T-helper 1 cell treated with Interleukin-12 subunit alpha and Interleukin-12 subunit beta and Interleukin-4 antibody, amounts not matched to agents 30 μg/mL and 1 μg/mL, for 36 hours (primary cell): ENCODE results near the gene JARID2.
"Not testable (repeated sequence)": the region's sequence is repeated elsewhere in the genome, so short reads cannot be mapped to it uniquely, and the experiment has no call there.

Experiments
- H3K27ac Mint-ChIP-seq: one replicate; pipeline ENCODE4 v1.8.0; 2021; ENCODE audit warnings: mild to moderate bottlenecking, mixed read lengths
- H3K27me3 Mint-ChIP-seq: one replicate; pipeline ENCODE4 v1.8.0; 2021; ENCODE audit warnings: low read depth, mixed read lengths
- H3K36me3 Mint-ChIP-seq: one replicate; pipeline ENCODE4 v1.8.0; 2021; ENCODE audit warnings: low read depth, mixed read lengths
- H3K4me1 Mint-ChIP-seq: one replicate; pipeline ENCODE4 v1.8.0; 2021; ENCODE audit warnings: low read depth, mixed read lengths
- H3K4me3 Mint-ChIP-seq: one replicate; pipeline ENCODE4 v1.8.0; 2021; ENCODE audit warnings: mild to moderate bottlenecking, moderate library complexity, mixed read lengths
- H3K9me3 Mint-ChIP-seq: one replicate; pipeline ENCODE4 v1.8.0; 2021; ENCODE audit warnings: mixed read lengths

The JARID2 gene

GRCh38 chr6:15317251-15317650, 71.4 kb downstream of the JARID2 start:
- Mint-ChIP-seq H3K27me3 (no peaks in the 10 kb centered on the region), H3K27ac (peak overlapping the region; percentile 63), H3K4me1 (peaks cover 83% of the 10 kb centered on the region), H3K36me3 (peaks cover 9% of the 10 kb centered on the region), H3K9me3 (no peaks in the 10 kb centered on the region), H3K4me3 (peak overlapping the region; percentile 22)

GRCh38 chr6:15317934-15318902, 72.3 kb downstream of the JARID2 start:
- Mint-ChIP-seq H3K36me3 (peaks cover 6% of the 10 kb centered on the region), H3K4me3 (peak overlapping the region; percentile 22), H3K27me3 (no peaks in the 10 kb centered on the region), H3K4me1 (peaks cover 80% of the 10 kb centered on the region), H3K27ac (peak overlapping the region; percentile 28), H3K9me3 (no peaks in the 10 kb centered on the region)

GRCh38 chr6:15319677-15320076, 73.8 kb downstream of the JARID2 start:
- H3K9me3 Mint-ChIP-seq: no peaks in the 10 kb centered on the region
- H3K27me3 Mint-ChIP-seq: no peaks in the 10 kb centered on the region
- peaks cover 71% of the 10 kb centered on the region for H3K4me1 Mint-ChIP-seq
- no peak overlapping the region for H3K27ac Mint-ChIP-seq
- no peak overlapping the region for H3K4me3 Mint-ChIP-seq
- H3K36me3 Mint-ChIP-seq: peaks cover 8% of the 10 kb centered on the region

GRCh38 chr6:15320693-15321092, 74.8 kb downstream of the JARID2 start:
- H3K27me3 Mint-ChIP-seq: no peaks in the 10 kb centered on the region
- peaks cover 73% of the 10 kb centered on the region for H3K4me1 Mint-ChIP-seq
- H3K27ac Mint-ChIP-seq: peak overlapping the region; percentile 68
- no peaks in the 10 kb centered on the region for H3K9me3 Mint-ChIP-seq
- H3K36me3 Mint-ChIP-seq: peaks cover 15% of the 10 kb centered on the region
- H3K4me3 Mint-ChIP-seq: no peak overlapping the region

- Mint-ChIP-seq H3K9me3 (no peaks in the 10 kb centered on the region), H3K4me3 (no peak overlapping the region), H3K4me1 (peaks cover 72% of the 10 kb centered on the region)
Observed at GRCh38 chr6:15322184-15322583, 76.3 kb downstream of the JARID2 start.

GRCh38 chr6:15322781-15323536, 77.1 kb downstream of the JARID2 start:
- Mint-ChIP-seq H3K4me1 (peaks cover 71% of the 10 kb centered on the region), H3K27me3 (no peaks in the 10 kb centered on the region), H3K27ac (peak overlapping the region; percentile 33), H3K9me3 (no peaks in the 10 kb centered on the region), H3K4me3 (no peak overlapping the region), H3K36me3 (peaks cover 16% of the 10 kb centered on the region)

More at GRCh38 chr6:15322184-15322583, 76.3 kb downstream of the JARID2 start:
- Mint-ChIP-seq H3K27me3 (no peaks in the 10 kb centered on the region), H3K27ac (peak overlapping the region; percentile 6), H3K36me3 (peaks cover 15% of the 10 kb centered on the region)

- not testable (repeated sequence) for H3K27me3 Mint-ChIP-seq
Observed at GRCh38 chr6:15323611-15324010, 77.7 kb downstream of the JARID2 start.

GRCh38 chr6:15324427-15324985, 78.6 kb downstream of the JARID2 start:
- no peak overlapping the region for H3K27ac Mint-ChIP-seq
- no peaks in the 10 kb centered on the region for H3K27me3 Mint-ChIP-seq
- H3K9me3 Mint-ChIP-seq: no peaks in the 10 kb centered on the region

More at GRCh38 chr6:15323611-15324010, 77.7 kb downstream of the JARID2 start:
- H3K9me3 Mint-ChIP-seq, H3K4me3 Mint-ChIP-seq: not testable (repeated sequence)
- Mint-ChIP-seq H3K27ac (peak overlapping the region; percentile 33), H3K4me1 (peaks cover 67% of the 10 kb centered on the region), H3K36me3 (peaks cover 16% of the 10 kb centered on the region)

GRCh38 chr6:15325540-15325955, 79.7 kb downstream of the JARID2 start:
- Mint-ChIP-seq H3K4me3 (no peak overlapping the region), H3K27ac (peak overlapping the region; percentile 55), H3K4me1 (peaks cover 69% of the 10 kb centered on the region), H3K27me3 (no peaks in the 10 kb centered on the region), H3K9me3 (no peaks in the 10 kb centered on the region), H3K36me3 (peaks cover 12% of the 10 kb centered on the region)

More at GRCh38 chr6:15324427-15324985, 78.6 kb downstream of the JARID2 start:
- Mint-ChIP-seq H3K36me3 (peaks cover 13% of the 10 kb centered on the region), H3K4me3 (no peak overlapping the region), H3K4me1 (peaks cover 67% of the 10 kb centered on the region)

- Mint-ChIP-seq H3K4me1 (peaks cover 70% of the 10 kb centered on the region), H3K9me3 (no peaks in the 10 kb centered on the region), H3K4me3 (no peak overlapping the region), H3K27me3 (no peaks in the 10 kb centered on the region), H3K27ac (no peak overlapping the region), H3K36me3 (peaks cover 12% of the 10 kb centered on the region)
Observed at GRCh38 chr6:15326067-15326614, 80.3 kb downstream of the JARID2 start.

GRCh38 chr6:15327271-15327670, 81.4 kb downstream of the JARID2 start:
- H3K27me3 Mint-ChIP-seq: no peaks in the 10 kb centered on the region
- H3K36me3 Mint-ChIP-seq: peaks cover 12% of the 10 kb centered on the region
- peaks cover 65% of the 10 kb centered on the region for H3K4me1 Mint-ChIP-seq
- no peaks in the 10 kb centered on the region for H3K9me3 Mint-ChIP-seq
- peak overlapping the region; percentile 28 for H3K4me3 Mint-ChIP-seq
- peak overlapping the region; percentile 52 for H3K27ac Mint-ChIP-seq

- H3K9me3 Mint-ChIP-seq: no peaks in the 10 kb centered on the region
- H3K4me1 Mint-ChIP-seq: peaks cover 63% of the 10 kb centered on the region
- H3K36me3 Mint-ChIP-seq: peaks cover 13% of the 10 kb centered on the region
- H3K27ac Mint-ChIP-seq: no peak overlapping the region
- no peak overlapping the region for H3K4me3 Mint-ChIP-seq
- H3K27me3 Mint-ChIP-seq: no peaks in the 10 kb centered on the region
Observed at GRCh38 chr6:15329197-15329671, 83.4 kb downstream of the JARID2 start.

- H3K4me3 Mint-ChIP-seq: no peak overlapping the region
- no peaks in the 10 kb centered on the region for H3K9me3 Mint-ChIP-seq
- no peaks in the 10 kb centered on the region for H3K27me3 Mint-ChIP-seq
- H3K4me1 Mint-ChIP-seq: peaks cover 63% of the 10 kb centered on the region
- peaks cover 9% of the 10 kb centered on the region for H3K36me3 Mint-ChIP-seq
- H3K27ac Mint-ChIP-seq: no peak overlapping the region
Observed at GRCh38 chr6:15330174-15330944, 84.5 kb downstream of the JARID2 start.
